ENCODE results near the gene ZBTB43.
"Not testable (repeated sequence)": the region's sequence is repeated elsewhere in the genome, so short reads cannot be mapped to it uniquely, and the experiment has no call there.

ZBTB43 gene

GRCh38 chr9:126804696-126805553 lies at the start of gene ZBTB43:
ZBTB43 (plus strand) TSS chr9:126805040; CDS start chr9:126832510, 27,470 bp downstream.
- DNase-seq: peak; percentile 96 to 100

- no peak for DNase-seq
Observed at GRCh38 chr9:126755317-126755875, 49.4 kb upstream of the ZBTB43 start.

GRCh38 chr9:126756238-126756637 lies 48.6 kb upstream of the ZBTB43 start:
- DNase-seq: no peak

- DNase-seq: no peak
Observed at GRCh38 chr9:126756876-126757415, 47.9 kb upstream of the ZBTB43 start.

GRCh38 chr9:126758916-126759585 lies 45.8 kb upstream of the ZBTB43 start:
- DNase-seq: no peak

- DNase-seq: no peak
Observed at GRCh38 chr9:126761274-126761673, 43.6 kb upstream of the ZBTB43 start.

GRCh38 chr9:126763130-126763764 lies 41.6 kb upstream of the ZBTB43 start:
- DNase-seq: peak in 1 of 2 donors; percentile 3

GRCh38 chr9:126773004-126773607 lies 31.7 kb upstream of the ZBTB43 start:
- peak in 1 of 2 donors; percentile 16 for DNase-seq

- no peak for DNase-seq
Observed at GRCh38 chr9:126775926-126776325, 28.9 kb upstream of the ZBTB43 start.

GRCh38 chr9:126777733-126778132 lies 27.1 kb upstream of the ZBTB43 start:
- no peak for DNase-seq

- DNase-seq: no peak
Observed at GRCh38 chr9:126778141-126778540, 26.7 kb upstream of the ZBTB43 start.

- not testable (repeated sequence) for DNase-seq
Observed at GRCh38 chr9:126778696-126779095, 26.1 kb upstream of the ZBTB43 start.

GRCh38 chr9:126781186-126782052 lies 23.4 kb upstream of the ZBTB43 start:
- DNase-seq: peak; percentile 38 to 95

GRCh38 chr9:126782053-126782388 lies 22.8 kb upstream of the ZBTB43 start:
- no peak for DNase-seq

GRCh38 chr9:126783949-126784348 lies 20.9 kb upstream of the ZBTB43 start:
- no peak for DNase-seq

GRCh38 chr9:126784401-126784800 lies 20.4 kb upstream of the ZBTB43 start:
- DNase-seq: no peak

- DNase-seq: not testable (repeated sequence)
Observed at GRCh38 chr9:126784841-126785240, 20.0 kb upstream of the ZBTB43 start.

GRCh38 chr9:126788046-126788445 lies 16.8 kb upstream of the ZBTB43 start:
- no peak for DNase-seq

- peak; percentile 24 to 25 for DNase-seq
Observed at GRCh38 chr9:126788634-126789349, 16.0 kb upstream of the ZBTB43 start.

GRCh38 chr9:126790561-126790960 lies 14.3 kb upstream of the ZBTB43 start:
- no peak for DNase-seq
